ENCODE measurements around the gene SMURF1.

The SMURF1 gene

DNA sequence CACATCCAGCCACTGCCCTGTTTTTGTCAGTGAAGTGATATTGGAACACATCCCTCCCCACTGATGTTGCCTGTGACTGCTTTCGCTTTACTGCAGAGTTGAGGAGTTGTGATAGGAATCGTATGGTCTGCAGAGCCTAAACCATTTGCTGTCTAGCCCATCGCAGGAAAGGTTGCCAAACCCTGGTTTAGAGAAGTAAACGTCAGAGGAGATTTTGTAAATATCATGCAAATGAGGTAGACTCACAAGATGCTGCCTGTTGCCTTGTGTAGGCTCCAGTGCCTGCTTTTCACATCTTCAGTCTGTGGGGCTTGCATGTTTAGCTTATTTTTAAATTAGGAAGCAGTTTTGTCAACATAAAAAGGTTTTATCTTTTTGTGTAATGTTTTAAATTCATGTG, 158.5 kb downstream of the SMURF1 start:
- DNase-seq (ENCODE audit: low spot score) = no peak

DNA sequence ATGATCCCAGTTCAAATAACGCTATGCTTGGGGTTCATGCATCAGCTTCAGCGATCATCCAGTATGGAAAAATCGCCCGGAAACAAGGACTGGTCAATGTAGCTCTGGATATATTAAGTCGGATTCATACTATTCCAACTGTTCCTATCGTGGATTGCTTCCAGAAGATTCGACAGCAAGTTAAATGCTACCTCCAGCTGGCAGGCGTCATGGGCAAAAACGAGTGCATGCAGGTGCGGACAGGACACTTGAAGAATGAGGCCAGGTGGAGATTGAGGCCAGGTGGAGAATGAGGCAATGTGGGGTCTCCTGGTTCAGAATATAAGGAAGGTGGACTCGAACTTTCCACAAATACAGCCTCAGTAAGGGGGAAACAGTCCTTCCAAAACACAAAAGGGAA, 159.8 kb downstream of the SMURF1 start:
- DNase-seq (ENCODE audit: low spot score) = no peak

DNA sequence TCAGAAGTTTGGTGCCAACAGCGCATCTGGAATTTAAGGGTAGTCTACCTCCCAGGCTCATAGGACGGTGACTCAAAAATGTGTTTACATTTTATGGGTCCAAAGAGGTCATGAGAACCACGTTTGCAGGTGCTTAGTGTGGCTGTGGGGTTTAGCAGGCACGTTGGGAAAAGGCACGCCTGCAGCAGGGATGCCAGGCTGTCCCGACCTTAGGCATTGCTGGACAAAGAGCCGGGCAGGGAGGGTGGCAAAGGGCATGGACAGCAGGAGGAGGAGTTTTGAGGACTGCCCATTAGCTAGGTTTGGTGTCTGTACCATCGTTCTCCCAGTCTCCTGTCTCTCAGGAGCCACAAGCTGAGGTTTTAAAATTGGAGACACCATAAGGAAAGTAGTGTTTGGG, 161.2 kb downstream of the SMURF1 start:
- no peak for DNase-seq (ENCODE audit: low spot score)

DNA sequence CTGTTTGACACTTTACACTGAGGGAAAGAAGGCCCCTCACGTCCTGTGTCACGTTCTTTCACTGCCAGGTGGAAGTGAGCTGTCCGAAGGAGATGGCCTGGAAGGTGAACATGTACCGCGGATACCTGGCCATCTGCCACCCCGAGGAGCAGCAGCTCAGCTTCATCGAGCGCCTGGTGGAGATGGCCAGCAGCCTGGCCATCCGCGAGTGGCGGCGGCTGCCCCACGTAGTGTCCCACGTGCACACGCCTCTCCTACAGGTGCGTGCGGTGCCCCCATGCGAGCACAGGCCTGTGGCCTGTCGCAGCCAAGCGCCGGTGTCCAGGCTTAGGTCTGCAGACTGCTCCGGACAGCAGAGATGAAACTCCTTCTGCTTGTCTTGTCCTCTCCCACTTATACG, 162.2 kb downstream of the SMURF1 start:
- no peak for DNase-seq (ENCODE audit: low spot score)

DNA sequence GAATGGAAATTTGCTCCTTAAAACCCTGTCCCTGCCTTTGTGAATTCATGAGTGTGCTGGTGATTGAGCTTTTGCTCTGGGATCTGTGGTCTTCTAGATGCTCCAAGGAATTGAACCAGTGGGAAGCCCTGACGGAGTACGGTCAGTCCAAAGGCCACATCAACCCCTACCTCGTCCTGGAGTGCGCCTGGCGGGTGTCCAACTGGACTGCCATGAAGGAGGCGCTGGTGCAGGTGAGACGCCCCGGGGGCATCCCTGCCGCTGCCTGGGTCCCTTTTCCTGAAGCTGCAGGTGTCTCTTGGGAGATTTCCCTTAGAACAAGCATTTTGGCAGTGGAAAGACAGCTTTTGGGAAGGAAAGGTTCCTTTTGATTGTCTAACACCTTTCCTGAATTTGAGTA, 165.2 kb downstream of the SMURF1 start:
- no peak for DNase-seq (ENCODE audit: low spot score)

All from hematopoietic multipotent progenitor cell treated with erythropoietin and hydrocortisone succinate and interleukin-3 and kit ligand, for 15 days (in vitro differentiated cells).